GM23248 (cell line): ENCODE results near the gene HOXA3.

ENCODE experiments used
- EZH2 ChIP-seq: fragments of 200-600 bp; sonication (generic); IDR thresholded peaks from 2 replicates; pipeline ENCODE4 v1.6.1; 2018; ENCODE audit warnings: antibody characterized with exemption, mild to moderate bottlenecking; ENCODE audit not compliant: insufficient read depth, poor library complexity, severe bottlenecking
- EZH2phosphoT487 ChIP-seq: fragments of 200-600 bp; sonication (generic); IDR thresholded peaks from 2 replicates; pipeline ENCODE4 v1.6.1; 2018; ENCODE audit warnings: antibody characterized with exemption, moderate library complexity, mild to moderate bottlenecking, low read depth; ENCODE audit not compliant: insufficient read depth

DNA sequence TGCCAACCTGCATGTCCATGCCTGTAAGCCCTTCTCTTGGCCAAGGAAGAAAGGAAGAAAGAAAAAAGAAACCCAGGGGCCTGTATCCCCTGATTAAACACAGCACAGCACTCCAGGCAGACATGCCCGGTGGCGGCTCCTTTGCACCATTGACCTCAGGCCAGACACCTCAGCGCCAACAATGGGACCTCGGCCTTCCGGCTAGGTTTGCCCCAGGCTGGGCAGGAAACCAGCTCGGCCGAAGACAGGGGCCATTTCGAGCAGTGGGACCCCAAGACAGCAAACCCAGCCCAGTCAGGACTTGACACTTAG, 18.9 kb upstream of the HOXA3 start:
- TF ChIP-seq EZH2, result no peak
- no peak for TF ChIP-seq EZH2phosphoT487
